Activated CD8-positive, alpha-beta memory T cell treated with anti-CD3 and anti-CD28 coated beads for 4 hours (primary cell): ENCODE data around the gene CKLF.
A peak's percentile ranks its signal among the peaks of the same experiment; 100 is the strongest.
"Not testable (repeated sequence)": the region's sequence is repeated elsewhere in the genome, so short reads cannot be mapped to it uniquely, and the experiment has no call there.

ENCODE experiments used
- DNase-seq, 2 donors: peaks; one replicate each; pipeline ENCODE4 v3.0.0-alpha.2; 2020; ENCODE audit warnings: low read depth in 2 of 2

The CKLF gene

GRCh38 chr16:66552286-66553177 lies at the start of gene CKLF:
Gene CKLF (plus strand): TSS chr16:66552576. CDS start chr16:66552716, 140 bp downstream.
- DNase-seq = peak; percentile 80 to 85

- DNase-seq = no peak
These were observed 49.3 kb upstream of the CKLF start for GRCh38 chr16:66503030-66503429.

- DNase-seq = no peak
These were observed 48.8 kb upstream of the CKLF start for GRCh38 chr16:66503612-66504011.

- no peak for DNase-seq
These were observed 44.6 kb upstream of the CKLF start for GRCh38 chr16:66507731-66508239.

GRCh38 chr16:66508248-66508913 lies 44.0 kb upstream of the CKLF start:
- DNase-seq = no peak

GRCh38 chr16:66508914-66509496 lies 43.4 kb upstream of the CKLF start:
- DNase-seq = no peak

- DNase-seq = no peak
These were observed 42.8 kb upstream of the CKLF start for GRCh38 chr16:66509576-66509975.

- DNase-seq = no peak
These were observed 42.1 kb upstream of the CKLF start for GRCh38 chr16:66510298-66510697.

- no peak for DNase-seq
These were observed 41.4 kb upstream of the CKLF start for GRCh38 chr16:66510711-66511601.

GRCh38 chr16:66511602-66512271 lies 40.6 kb upstream of the CKLF start:
- no peak for DNase-seq

GRCh38 chr16:66512272-66513110 lies 39.9 kb upstream of the CKLF start:
- no peak for DNase-seq

- no peak for DNase-seq
These were observed 39.2 kb upstream of the CKLF start for GRCh38 chr16:66513111-66513723.

- DNase-seq = not testable (repeated sequence)
These were observed 38.0 kb upstream of the CKLF start for GRCh38 chr16:66514391-66514790.

GRCh38 chr16:66514980-66515595 lies 37.3 kb upstream of the CKLF start:
- not testable (repeated sequence) for DNase-seq

GRCh38 chr16:66515596-66516508 lies 36.5 kb upstream of the CKLF start:
- DNase-seq = no peak

- no peak for DNase-seq
These were observed 35.9 kb upstream of the CKLF start for GRCh38 chr16:66516509-66516807.

- DNase-seq = peak; percentile 61 to 64
These were observed 35.4 kb upstream of the CKLF start for GRCh38 chr16:66516808-66517585.
